Mesenteric fat pad (tissue), 1 donor: ENCODE data around the gene LHPP. TPM values are rescaled to one million over a fixed set of nuclear protein-coding genes. Genes with fewer than 3 reads are reported as not detected.
"Not testable (repeated sequence)": the region's sequence is repeated elsewhere in the genome, so short reads cannot be mapped to it uniquely, and the experiment has no call there.

Source experiments
- DNase-seq: peaks from one replicate; pipeline ENCODE4 v3.0.0-alpha.2; 2020; ENCODE audit warnings: low spot score
- total RNA-seq: library from RNA; stranded (reverse); fragmentation: NEBNext Ultra II Directional; extraction: Animal tissue kit (Norgen Biotek cat#: 25700); gene quantifications from one replicate; pipeline ENCODE4 v1.2.1, GENCODE V29; 2021
- donor health status: DM: yes; HTN: yes; CAD: no.

LHPP gene
- total RNA-seq, 1 donor from 2014 or later, result 15.9 TPM

GRCh38 chr10:124534826-124535601, 73.4 kb downstream of the LHPP start:
- DNase-seq, result no peak

- no peak for DNase-seq
These were observed 74.3 kb downstream of the LHPP start for GRCh38 chr10:124535731-124536495.

GRCh38 chr10:124536496-124537050, 75.0 kb downstream of the LHPP start:
- no peak for DNase-seq

GRCh38 chr10:124537166-124537725, 75.6 kb downstream of the LHPP start:
- DNase-seq, result no peak

GRCh38 chr10:124537891-124538290, 76.3 kb downstream of the LHPP start:
- no peak for DNase-seq

- no peak for DNase-seq
These were observed 77.1 kb downstream of the LHPP start for GRCh38 chr10:124538706-124539105.

GRCh38 chr10:124539935-124540641, 78.5 kb downstream of the LHPP start:
- no peak for DNase-seq

- no peak for DNase-seq
These were observed 79.7 kb downstream of the LHPP start for GRCh38 chr10:124541076-124541903.

- no peak for DNase-seq
These were observed 80.7 kb downstream of the LHPP start for GRCh38 chr10:124542336-124542735.

- DNase-seq, result no peak
These were observed 81.5 kb downstream of the LHPP start for GRCh38 chr10:124543146-124543545.

GRCh38 chr10:124543971-124544370, 82.3 kb downstream of the LHPP start:
- DNase-seq, result no peak

GRCh38 chr10:124544711-124545110, 83.1 kb downstream of the LHPP start:
- no peak for DNase-seq

- DNase-seq, result no peak
These were observed 83.9 kb downstream of the LHPP start for GRCh38 chr10:124545351-124546054.

- no peak for DNase-seq
These were observed 84.4 kb downstream of the LHPP start for GRCh38 chr10:124546055-124546369.

- DNase-seq, result no peak
These were observed 85.5 kb downstream of the LHPP start for GRCh38 chr10:124546957-124547646.

GRCh38 chr10:124547647-124548168, 86.1 kb downstream of the LHPP start:
- DNase-seq, result no peak

- not testable (repeated sequence) for DNase-seq
These were observed 87.5 kb downstream of the LHPP start for GRCh38 chr10:124549171-124549570.

- no peak for DNase-seq
These were observed 88.8 kb downstream of the LHPP start for GRCh38 chr10:124550293-124551034.
